SK-N-DZ (cell line): ENCODE measurements around the gene KRTCAP2.

ENCODE experiments used
- DNase-seq: peaks from one replicate; pipeline ENCODE4 v3.0.0-alpha.2; 2015; ENCODE audit warnings: low spot score

The KRTCAP2 gene

DNA sequence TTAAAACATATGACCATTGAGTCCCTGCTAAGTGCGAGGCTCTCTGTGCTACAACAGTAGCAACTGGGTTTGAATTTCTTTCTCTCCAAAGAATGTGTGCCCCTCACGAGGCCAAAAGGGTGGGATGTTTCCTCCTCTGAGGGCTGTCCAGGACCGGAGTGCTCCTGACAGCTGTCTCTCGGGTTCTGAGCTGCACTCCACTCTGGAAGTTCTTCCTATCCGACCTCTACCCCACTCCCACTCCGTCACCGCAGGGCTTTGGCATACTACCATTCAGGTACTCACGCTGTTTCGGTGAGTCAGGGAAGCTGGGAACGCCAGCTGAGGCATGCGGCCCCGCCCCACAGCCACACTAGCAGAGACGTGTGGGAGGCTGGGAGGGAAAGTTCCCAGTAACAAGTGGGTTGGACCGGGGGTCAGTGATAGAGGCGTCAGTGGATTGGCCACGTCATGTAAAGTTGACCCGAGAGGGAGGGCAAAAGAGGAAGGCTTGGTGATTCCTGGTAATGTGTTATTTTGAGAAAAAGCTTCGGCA is 38.2 kb downstream of the KRTCAP2 start:
- DNase-seq: peak; percentile 60

DNA sequence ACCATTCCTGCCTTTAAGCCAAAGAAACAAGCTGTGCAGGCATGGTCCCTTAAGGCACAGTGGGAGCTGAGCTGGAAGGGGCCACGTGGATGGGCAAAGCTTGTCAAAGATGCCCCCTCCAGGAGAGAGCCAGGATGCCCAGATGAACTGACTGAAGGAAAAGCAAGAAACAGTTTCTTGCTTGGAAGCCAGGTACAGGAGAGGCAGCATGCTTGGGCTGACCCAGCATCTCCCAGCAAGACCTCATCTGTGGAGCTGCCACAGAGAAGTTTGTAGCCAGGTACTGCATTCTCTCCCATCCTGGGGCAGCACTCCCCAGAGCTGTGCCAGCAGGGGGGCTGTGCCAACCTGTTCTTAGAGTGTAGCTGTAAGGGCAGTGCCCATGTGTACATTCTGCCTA is 38.8 kb downstream of the KRTCAP2 start:
- no peak for DNase-seq

DNA sequence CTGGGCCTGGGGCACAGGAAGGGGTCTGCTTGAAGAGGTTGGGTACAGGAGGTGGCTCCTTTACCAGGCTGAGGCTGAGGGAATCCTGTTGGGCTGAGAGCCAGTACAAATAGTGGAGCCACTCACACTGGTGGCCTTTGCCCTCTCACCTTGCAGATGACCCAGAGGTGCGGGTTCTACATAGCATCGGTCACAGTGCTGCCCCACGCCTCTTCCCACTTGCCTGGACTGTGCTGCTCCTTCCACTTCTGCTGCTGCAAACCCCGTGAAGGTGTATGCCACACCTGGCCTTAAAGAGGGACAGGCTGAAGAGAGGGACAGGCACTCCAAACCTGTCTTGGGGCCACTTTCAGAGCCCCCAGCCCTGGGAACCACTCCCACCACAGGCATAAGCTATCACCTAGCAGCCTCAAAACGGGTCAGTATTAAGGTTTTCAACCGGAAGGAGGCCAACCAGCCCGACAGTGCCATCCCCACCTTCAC is 39.3 kb downstream of the KRTCAP2 start:
- DNase-seq: no peak

DNA sequence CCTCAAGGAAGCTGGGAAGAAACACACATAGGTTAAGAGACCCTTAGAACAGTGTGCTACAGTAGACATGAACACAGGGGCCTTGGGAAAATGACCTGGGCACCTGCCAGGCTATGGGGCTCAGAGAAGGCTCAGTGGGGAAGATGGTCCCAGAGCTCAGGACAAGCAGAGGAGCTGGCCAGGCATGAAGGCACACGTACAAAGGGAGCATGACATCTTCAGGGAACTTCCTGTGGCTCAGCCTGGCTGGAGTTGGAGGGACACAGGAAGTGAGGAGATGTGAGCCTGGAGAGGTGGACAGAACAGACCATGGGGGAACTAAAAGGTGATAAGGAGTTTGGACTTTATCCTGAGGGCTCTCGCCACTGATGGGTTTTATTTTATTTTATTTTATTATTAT is 41.2 kb downstream of the KRTCAP2 start:
- no peak for DNase-seq

DNA sequence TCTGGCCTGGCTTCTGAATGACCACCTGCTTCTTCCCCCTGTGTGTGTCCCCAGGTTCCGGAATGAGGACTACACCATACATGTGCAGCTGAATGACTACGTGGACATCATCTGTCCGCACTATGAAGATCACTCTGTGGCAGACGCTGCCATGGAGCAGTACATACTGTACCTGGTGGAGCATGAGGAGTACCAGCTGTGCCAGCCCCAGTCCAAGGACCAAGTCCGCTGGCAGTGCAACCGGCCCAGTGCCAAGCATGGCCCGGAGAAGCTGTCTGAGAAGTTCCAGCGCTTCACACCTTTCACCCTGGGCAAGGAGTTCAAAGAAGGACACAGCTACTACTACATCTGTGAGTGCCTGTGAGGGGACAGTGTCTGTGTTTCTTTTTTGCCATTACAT is 41.8 kb downstream of the KRTCAP2 start:
- no peak for DNase-seq

DNA sequence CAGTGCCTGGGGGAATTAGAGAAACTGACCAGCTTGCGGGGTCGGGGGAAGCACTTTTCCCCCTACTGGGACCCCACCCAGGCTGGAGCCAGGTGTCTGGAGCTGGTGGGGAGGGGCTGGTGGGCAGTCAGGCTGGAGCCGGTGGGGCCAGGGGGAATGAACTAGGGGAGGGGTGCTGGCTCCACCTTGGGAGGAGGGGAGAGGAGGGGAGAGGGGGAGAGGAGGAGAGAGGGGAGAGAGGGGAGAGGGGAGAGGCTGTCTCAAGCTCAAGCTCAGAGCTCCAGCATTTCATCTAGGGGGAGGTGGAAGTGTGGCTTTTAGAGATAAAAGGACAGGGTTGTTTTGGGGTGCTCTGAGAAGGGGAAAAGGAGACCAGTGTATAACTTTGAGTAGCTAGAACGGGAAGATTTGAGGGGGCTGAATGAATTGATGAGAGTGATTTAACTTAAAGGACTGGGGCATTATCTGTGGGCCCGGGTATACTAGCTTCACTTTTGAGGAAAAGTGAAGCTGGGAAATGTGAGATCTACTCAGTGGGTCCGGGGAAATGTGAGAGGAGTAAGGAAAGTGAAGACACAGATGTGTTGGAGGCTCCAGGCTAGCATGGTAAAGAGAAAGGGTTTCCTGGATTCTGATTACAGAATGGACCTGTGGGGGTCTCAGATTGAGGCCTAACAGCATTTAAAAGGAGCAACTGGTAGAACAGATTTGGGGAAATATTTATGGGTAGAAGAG is 42.7 kb downstream of the KRTCAP2 start:
- DNase-seq: no peak

DNA sequence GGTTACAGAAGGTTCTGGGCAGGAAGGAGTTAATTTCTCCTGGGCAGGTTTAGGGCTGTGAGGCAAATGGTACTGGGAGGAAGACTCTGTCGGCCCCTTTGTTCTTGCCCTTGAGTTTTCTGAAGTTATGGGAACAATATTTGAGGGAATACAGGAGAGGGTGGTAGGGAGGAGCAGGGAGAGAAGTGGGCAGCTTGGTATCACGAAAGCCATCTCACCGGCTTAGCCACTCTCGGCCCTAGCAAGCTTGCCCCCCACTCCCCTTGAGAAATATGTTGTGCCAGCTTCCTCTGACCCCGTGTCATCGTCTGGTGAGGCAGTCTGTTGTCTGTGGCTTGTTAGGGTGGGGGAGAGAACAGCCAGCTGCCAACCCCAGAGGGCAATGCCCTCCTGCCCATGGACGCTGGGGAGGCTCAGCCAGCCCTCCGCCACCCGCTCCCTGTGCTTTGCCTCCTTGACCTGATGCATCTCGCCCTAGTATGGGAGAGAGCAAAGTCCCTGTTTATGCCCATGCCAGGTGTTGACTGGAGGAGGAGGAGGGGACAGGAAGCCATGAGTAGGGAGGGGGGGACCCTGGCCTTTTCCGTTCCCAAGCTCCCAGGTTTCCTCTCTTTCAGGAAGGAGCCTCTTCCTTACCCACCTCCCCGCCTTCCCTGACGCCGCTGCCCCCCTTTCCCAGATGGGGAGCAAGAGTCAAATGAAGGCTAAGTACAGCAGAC is 44.2 kb downstream of the KRTCAP2 start:
- no peak for DNase-seq

DNA sequence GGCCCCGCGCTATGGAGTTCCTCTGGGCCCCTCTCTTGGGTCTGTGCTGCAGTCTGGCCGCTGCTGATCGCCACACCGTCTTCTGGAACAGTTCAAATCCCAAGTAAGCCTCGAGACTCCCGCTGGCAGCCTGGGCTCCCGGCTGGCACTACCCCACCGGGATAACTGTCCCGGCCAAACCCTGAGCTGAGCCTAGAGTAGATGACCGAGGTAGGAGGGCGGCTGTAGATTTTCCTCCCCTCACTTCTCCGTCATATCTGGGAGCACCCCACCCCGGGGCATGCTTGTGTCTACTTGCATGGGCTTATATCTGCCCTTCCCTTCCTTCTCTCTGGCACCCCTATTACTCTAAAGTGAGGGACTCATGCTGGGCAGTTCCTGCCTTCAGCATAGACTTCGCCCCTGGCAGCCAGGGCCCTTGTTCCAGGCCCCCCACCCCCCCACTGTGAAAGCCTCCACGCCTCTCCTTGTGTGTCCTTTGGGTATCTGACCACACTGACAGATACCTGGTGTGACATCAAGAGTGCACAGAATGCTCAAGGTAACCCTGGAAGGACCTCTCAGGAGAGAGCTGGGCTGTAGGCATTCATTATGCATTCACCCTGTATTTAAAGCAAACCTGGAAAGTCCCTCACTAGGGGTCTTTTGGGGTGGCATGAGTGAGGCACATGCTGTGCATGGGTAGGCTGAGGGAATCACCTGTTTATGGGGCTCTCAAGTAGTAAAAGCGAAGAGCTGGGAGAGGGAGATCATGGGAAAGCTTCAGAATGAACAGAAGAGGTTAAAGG is 44.9 kb downstream of the KRTCAP2 start:
- no peak for DNase-seq

DNA sequence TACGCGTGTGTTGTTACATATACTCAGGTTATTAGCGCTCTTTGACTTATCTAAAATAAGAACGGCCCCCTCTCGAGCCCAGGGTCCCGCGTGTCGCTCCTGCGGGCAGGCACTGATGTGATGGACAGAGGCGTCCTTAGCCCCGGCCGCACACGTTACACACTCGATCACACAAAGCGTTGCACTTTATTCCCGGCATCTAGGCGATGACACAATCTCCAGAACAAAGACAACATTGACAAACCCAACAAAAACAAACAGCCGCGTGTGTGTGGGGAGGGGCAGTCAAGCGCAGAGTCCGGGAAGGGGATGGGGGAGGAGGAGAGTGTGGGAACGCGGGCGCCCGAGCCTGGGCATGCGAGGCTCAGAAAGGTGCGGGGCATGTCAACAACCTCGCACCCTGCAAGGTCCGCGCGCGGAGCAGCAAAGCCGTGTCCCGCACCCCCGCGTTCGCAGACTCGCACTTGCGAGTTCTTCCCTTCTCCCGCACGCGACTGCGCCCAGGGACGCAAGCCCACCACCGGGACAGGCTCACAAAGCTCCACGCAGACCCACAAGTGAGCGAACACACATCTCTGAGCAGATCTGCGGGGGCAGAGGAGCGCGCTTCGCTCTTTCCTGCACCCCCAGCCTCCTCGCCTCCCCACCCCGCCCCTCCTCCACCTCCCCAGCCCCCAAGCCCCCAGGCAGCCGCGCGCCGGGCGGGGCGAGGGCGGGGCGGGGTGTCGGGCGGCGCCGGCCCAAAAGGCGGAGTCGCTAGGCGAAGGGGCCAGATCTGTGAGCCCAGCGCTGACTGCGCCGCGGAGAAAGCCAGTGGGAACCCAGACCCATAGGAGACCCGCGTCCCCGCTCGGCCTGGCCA is 45.8 kb downstream of the KRTCAP2 start, which contains the start of gene EFNA1:
Gene EFNA1 (plus strand): TSS at position 772 of the 862 bp plus-strand sequence. CDS start 102 bp downstream, outside the sequence.
- DNase-seq: no peak

DNA sequence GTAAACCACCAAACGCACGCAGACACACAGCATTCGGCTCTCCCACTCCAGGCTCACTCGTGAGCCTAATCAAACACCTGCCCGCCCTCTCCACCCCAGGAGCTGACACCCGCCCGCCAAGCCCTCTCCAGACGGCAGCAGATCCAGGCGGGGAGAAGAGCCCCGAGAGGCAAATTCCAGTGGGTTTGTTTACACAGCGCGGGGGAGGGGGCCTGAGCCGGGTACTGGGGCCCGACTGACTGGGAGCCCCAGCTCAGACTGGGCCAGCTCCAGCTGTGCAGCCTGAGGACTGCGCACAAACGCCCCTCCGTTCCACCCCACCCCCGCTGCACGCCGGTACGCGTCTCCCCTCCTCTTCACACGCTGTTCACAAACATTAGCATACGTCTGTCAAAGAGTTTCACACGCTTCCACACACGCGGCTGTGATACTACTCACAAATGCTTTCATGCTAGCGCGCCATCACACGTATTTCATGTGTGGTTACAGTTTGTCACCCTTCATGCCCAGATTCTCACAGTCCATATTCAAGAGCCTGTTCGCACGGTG is 46.5 kb downstream of the KRTCAP2 start:
- no peak for DNase-seq

DNA sequence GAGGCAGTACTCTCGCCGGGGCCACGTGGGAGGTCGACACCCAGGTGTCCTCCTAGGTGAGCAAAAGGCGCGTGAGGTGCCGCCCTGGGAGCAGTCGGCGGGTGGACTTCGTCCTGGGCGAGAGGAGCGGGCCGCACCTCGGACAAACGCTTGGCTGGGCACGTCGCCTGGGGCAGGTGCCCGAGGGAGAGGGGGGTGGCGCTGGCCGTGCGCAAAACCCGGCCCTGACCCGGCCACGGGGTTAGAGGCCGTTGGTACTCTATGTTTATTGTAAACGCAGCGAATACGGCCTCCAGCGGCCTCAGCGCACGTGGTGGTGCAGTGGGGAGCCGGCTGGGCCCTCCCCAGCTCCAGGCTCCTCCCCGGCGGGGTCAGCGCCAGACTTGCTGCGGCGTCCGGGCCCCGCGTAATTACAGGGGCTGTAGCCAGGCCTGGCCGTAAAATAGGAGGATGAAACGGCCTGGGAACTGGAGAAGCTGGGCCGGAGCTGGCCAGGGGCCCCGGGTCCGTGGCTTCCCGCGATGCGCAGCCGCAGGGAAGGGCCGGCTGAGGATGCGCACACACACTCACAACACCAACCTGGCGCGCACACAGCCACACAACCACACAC is 47.1 kb downstream of the KRTCAP2 start:
- peak; percentile 43 for DNase-seq

DNA sequence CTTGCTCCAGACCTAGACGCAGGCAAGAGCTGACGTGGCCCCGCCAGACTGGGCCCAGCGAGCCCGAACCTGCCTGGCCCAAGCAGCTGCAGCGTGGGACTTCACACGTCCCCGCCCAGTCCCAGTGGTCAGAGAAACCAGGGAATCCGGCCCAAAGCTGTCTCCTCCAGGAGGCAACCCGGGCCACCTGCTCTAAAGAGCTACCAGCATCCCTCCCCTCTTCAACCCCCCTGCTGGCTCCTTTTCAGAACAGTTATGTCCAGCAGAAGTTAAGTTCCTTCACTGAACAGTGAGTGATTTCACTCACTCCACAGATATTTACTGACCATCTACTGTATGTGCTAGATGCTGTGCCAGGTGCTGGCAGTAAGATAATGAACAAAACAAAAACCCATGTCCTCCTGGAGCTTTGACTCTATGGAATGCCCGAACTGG is 47.6 kb downstream of the KRTCAP2 start:
- DNase-seq: no peak

DNA sequence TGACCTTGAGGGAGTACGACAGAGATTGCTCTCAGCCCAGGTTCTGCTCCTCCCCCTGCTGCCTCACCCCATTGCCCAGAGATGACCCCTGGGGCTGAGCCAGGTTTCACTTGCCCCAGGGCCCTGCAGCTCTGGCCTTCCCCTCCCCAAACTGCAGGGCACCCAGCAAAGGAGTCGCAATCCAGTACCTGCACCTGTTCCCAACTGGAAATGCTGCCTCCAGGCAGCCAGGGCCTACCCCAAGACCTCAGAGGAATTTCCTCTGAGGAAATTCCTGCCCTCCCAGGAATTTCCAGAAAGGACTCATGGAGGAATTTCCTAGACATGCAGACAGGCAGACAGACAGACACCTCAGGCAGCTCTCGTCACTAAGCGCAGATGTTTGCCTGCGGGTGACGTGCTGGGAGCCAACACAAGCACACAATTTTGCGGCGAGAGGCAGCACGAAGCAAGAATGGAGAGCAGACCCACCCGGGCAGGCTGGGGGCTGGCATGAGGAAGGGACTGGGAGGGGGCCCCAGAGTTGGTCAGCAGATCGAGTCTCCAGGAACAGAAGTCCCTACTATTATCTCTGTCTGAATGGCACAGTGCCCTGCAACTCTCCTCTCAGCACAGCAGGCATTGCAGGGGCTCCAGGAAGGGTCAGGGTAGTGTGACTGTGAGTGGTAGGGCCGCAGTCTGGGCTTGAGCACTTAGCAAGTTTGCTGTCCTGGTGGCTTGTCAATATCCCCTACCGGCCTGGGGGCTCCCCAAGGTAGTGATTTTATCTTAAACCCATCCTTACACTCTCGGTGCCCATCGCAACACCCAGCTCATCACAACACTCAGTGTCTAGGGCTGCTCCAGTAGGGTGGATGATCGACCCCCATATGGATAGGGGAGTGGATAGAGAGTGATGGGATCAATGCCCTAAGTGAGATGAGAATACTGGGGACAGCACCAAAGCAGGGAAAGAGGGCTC is 48.3 kb downstream of the KRTCAP2 start:
- no peak for DNase-seq

DNA sequence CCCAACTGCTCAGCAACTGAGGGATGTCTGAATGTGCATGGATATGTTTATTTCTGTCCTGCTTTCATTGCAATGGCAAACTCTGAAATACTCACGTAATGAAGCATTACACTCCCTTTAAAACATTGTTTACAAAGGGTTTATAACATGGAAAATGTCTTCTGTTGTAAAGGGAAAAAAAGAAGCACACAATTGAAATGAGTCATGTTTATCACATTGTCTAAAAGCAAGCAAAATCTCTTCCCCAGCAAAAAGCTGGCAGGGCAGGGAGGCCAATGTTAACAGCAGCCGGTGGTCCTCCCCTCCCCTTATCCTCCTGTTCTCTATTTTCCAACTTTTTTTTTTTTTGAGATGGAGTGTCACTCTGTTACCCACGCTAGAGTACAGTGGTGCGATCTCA is 49.3 kb downstream of the KRTCAP2 start:
- no peak for DNase-seq

DNA sequence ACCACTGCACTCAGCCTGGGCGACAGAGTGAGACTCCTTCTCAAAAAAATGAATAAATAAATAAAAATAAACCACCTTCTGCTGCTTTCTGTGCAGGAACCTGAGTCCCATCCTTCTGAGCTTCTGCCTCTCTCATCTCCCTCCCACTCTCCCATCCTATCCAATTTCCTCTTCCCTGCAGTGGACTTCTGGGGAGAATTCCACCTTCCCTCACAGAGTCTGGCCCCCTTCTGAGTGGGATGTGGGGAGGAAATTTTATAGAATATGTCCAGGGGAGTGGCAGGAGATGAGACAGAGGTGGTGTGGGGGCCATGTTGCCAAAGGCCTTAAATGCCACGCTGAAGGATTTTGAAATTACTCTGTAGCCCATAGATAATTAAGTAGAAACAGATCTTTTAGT is 50.8 kb downstream of the KRTCAP2 start:
- no peak for DNase-seq

DNA sequence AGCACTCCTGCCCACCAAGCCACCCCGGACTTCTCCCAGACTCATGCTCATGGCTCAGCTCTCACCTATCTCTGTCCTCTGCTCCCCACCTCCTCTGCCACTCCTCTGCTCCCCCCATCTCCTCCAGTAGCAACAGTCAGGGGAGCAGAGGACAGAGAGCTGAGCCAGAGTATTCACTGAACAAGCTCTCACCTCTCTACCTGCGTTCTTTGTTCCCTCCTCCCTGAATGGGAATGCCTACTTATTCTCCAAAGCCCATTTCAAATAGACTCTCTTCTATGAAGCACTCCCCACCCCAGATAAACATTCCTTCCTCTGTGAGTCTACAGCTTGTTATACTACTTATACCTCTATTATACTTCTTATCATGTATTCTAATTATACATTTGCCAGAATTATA is 51.9 kb downstream of the KRTCAP2 start:
- DNase-seq: no peak

DNA sequence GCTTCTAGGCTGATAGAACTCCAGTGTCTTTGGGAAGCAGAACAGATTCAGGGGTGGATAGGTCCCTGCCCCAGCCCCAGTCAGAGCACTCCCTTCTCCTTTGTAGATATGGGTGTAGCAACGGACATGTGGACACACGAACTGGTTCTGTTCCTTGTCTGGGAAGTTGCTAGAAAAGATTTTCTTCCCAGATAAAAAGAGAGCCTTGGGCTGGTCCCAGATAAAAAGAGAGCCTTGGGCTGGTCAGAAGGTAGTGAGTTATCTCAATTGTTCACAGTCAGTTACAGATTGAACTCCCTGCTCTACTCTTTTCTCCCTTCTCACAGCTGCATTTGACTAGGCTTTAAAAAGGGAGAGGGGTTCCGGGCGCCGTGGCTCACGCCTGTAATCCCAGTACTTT is 52.9 kb downstream of the KRTCAP2 start:
- no peak for DNase-seq
